ENCODE data around the gene SLC6A12.

DNA sequence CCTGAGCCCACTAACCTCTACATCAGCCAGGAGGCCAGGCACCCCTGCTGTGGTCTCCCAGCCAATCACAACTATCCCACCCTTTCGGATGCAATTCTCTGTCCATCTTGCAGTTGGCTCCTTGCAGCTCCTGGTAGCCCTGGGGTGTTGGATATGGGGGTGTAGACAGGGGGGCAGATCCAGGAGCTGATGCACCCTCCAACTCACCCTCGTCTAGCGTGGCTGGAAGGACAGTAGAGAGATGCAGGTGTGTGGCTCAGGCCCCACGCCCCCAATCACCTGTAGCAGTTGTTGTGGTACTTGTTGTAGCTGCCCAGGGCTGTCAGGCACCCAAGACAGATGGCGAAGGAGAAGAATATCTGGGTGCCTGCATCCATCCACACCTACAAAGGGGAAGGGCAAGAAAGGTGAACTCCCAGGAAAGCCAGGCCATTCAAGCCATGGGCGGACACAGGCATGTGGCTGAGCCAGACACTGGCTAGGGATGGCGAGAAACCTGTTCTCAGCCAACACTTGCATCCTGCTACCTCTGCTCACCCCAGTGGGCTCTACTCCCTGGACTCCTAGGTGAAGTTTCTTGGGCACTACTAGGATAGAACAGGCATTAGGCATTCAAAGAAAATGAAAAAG lies 13.4 kb upstream of the SLC6A12 start:
- TF ChIP-seq POLR2A (IDR thresholded peaks at IDR 0.05; ENCODE audit: low read length) (no peak), GATA1 (IDR thresholded peaks at IDR 0.05; ENCODE audit: low read depth, low read length) (no peak)
